Glomerular visceral epithelial cell (primary cell): ENCODE data around the gene DHRSX.
"Not testable (repeated sequence)": the region's sequence is repeated elsewhere in the genome, so short reads cannot be mapped to it uniquely, and the experiment has no call there.

ENCODE experiments used
- DNase-seq: peaks from one replicate; pipeline ENCODE4 v3.0.0-alpha.2; 2016; ENCODE audit errors: extremely low spot score

DHRSX gene

DNA sequence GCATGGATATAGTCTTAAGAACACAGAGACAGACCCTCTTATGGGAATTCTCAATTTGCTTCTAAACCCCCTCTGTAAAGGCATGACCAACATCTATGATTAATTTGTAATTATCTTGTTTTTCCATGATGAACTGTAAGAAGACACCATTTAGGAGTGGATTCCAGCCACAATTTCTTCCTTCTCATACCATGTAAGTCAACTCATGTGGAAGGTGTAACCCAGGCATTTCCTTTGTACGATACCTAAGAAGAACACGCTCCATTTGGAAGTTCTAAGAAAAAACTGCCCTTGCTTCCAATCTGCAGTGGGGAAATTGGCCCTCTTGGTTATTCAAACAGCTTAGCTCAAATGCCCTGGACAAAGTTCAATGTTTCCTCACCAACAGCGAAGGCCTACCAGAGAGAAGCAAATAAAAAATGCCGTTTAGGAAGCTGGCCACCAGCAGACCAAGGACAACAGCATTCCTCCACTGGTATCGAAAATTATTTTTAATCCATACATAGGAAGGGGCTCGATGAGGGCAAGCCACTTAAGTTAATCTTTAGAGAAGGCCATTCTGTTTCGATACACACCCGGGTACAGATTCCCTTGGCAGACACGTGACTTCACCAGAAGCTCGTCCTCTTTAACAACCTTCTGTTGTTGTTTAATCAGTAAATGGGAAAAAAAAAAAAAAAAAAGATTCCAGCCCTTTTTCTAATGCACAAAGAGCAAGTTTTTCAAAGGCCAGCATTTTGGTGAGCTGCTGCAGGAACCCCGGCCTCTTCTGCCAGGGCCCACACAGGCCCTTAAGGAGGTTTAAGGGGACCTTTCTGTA is 2.6 kb downstream of the DHRSX start:
- DNase-seq = peak; percentile 24

DNA sequence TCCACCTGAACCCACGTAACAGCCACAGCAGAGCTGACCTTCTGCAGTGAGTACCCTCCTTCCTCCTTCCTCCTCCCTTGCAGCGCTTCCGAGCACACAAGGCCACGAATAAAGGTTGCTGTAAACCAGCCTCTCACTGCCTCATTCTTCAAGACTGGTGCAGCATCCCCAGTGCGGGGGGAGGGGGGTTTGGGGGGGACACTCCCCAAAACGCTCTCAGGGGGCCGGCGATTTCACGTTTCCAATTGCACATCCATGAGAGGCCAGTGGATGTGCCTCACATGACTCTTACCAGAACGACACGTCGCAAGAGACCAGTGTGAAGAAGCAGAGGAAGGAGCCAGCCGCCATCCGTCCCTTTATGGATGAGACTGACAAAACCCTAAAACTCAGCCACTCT is 5.2 kb downstream of the DHRSX start:
- DNase-seq = no peak

GRCh38 chrX:2492531-2493218 is 8.1 kb downstream of the DHRSX start:
- no peak for DNase-seq

- DNase-seq = no peak
Measured at GRCh38 chrX:2490634-2491033, 10.1 kb downstream of the DHRSX start.

DNA sequence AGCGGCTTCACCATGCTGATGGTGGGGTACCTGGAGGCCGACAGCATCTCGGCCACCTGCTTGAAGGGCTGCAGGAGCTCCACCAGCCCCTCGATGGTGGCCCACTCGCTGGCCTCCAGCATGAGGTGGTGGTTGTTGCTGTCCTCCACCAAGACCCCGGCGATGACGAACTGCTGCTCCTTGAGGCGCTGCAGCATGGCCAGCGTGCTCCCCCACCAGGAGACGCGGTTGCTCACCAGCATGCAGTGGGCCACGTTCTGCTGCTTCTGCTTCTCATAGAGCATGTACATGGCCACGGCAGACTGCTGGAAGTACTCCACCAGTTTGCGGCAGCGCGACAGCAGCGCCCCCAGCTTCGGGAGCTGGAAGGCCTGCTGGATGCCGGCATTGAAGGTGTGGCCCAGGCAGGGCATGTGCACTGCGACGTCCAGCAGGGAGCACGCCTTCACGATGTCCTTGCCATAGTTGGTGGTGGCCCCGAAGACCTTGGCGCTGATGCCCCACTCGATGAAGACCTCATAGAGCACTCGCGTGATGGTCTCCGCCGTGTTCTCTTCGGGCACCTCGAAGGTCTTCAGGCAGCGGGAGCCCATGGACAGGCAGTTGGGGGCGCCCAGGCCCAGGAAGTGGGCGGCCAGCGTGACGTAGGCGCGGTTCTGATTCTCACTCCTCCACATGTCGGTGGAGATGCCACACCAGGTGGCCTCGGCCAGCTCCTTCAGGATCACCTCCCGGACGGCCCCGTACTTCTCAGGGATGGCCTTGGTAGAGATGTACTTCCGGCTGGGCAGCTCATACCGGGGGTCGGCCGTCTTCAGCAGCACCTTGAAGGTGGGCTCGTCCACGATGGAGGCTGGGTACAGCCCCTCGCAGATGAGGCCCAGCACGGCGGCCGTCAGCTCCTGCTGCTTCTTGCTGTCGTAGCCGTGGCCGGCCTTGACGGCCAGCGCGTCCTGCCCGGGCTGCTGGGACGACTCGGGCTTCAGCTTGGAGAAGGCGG is 11.0 kb downstream of the DHRSX start:
- DNase-seq = no peak

DNA sequence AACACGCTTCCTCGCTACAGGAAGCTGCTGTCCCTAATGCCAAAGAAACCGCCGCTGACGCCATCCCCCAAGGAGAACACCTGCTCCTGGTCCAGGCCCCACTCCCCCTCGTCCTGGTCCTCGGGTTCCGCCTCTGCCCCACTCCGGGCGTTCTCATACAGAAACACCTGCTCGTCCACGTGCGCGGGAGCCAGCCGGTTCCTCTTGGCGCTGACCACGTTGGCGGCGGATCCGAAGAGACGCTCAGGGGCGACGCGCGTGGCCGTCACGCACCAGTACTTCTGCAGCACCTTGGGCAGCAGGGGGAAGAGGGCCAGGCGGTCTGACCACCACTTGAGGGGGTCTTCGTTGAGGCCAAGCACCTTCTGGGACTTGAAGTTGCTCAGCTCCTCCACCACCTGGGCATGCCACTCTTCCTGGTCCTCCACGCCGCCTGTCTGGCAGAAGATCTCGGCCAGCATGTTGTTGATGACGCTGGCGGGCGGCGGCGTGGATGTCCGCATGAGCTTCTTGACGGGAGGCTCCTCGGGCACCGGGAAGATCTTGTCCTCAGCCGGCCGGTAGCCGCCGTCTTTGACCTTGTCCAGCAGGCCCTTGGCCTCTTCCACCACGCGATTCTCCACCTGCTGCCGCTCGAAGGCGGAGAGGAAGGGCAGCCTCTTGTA is 12.0 kb downstream of the DHRSX start:
- DNase-seq = no peak

DNA sequence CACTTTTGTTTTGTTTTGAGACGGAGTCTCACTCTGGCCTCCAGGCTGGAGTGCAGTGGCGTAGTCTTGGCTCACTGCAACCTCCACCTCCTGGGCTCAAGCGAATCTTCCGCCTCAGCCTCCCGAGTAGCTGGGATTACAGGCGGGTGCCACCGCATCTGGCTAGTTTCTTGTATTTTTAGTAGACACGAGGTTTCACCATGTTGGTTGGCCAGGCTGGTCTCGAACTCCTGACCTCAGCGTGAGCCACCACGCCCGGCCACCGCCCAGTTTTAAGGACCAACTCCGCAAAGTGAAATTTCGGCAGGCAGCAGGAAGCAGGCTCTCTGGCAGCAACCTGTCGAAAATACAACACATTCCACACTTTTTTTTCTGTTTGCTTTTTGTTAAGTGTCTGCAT is 13.4 kb downstream of the DHRSX start:
- no peak for DNase-seq

DNA sequence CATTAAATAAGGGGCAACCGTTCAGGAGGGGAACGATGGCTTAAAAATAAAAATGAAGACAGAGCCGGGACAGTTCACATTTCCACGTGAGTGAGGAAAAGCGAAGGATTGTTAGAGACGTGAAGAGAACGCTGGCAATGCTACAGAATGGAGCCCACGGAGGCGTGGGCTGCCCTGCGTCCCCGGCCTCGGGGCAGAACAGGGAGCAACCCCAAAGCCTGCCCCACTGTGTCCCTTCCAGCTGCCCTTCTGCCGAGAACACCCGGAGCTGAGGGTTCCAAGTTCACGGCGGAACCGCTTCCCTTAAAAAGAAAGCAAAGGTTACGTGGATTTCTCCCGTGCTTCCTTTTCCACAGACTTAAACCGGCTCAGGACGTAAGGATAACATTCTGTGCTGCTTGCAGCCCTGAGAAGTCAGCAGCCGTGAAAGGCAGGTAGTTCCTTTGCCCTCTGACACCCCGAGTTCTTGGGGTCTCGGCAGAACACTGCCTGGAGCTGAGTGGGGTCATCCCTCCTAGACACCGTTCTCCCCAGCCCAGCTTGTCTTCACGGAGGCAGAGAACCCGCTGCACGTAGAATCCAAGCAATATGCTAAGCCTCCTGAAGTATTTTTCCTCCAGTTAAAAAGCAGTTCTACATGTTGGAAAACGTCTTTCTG is 14.2 kb downstream of the DHRSX start:
- no peak for DNase-seq

DNA sequence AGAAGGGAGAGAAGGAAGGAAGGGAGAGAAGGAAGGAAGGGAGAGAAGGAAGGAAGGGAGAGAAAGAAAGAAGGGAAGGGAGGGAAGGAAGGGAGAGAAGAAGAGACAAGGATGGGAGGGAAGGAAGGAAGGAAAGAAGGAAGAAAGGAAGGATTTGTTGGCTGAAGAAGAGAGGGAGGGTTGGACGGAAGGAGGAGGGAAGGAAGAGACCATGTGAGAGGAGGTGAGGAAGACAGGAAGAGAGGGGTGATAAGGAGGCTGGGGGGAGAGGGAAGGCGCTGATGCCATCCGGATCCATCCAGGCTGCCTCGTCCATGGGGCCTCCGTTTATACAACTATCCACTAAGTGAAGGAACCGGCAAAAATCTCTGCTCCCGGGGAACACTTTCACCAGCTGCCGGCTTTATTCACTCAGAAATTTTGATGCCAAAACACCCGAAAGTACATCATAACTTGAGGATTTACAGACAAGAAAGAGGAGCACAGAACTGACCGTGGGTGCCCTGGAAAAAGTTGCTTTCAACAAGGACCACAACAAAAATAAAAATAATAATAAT is 14.9 kb downstream of the DHRSX start:
- DNase-seq = no peak

- DNase-seq = no peak
Measured at GRCh38 chrX:2484721-2485648, 15.8 kb downstream of the DHRSX start.

- DNase-seq = no peak
Measured at GRCh38 chrX:2484256-2484655, 16.5 kb downstream of the DHRSX start.

- no peak for DNase-seq
Measured at GRCh38 chrX:2483398-2484060, 17.2 kb downstream of the DHRSX start.

GRCh38 chrX:2481597-2481996 is 19.2 kb downstream of the DHRSX start:
- DNase-seq = not testable (repeated sequence)

DNA sequence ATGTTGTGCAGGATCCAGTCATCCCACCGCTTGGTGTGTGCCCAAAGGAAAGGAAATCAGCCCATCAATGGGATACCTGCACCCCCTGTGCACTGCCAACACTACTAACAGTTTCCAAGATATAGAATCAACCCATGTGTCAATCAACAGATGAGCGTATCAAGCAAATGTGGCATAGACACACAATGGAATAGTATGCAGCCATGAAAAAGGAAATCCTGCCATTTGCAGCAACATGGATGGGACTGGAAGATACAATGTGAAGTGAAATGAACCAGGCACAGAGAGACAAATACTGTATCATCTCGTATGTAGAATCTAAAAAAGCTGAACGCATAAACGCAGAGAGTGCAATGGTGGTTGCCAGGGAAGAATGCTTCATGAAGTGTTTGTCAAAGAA is 20.8 kb downstream of the DHRSX start:
- DNase-seq = not testable (repeated sequence)

DNA sequence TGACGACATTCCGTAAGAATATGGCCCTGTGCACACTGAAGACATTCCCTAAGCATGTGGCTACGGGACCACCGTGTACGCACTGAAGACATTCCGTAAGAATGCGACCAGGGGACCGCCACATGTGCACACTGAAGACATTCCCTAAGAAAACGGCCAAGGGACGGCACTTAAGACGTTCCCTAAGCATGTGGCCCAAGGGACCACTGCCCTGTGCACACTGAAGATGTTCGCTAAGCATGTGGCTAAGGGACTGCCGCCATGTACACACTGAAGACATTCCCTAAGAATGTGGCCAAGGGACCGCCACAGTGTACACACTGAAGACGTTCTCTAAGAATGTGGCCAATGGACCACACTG is 21.4 kb downstream of the DHRSX start:
- no peak for DNase-seq

DNA sequence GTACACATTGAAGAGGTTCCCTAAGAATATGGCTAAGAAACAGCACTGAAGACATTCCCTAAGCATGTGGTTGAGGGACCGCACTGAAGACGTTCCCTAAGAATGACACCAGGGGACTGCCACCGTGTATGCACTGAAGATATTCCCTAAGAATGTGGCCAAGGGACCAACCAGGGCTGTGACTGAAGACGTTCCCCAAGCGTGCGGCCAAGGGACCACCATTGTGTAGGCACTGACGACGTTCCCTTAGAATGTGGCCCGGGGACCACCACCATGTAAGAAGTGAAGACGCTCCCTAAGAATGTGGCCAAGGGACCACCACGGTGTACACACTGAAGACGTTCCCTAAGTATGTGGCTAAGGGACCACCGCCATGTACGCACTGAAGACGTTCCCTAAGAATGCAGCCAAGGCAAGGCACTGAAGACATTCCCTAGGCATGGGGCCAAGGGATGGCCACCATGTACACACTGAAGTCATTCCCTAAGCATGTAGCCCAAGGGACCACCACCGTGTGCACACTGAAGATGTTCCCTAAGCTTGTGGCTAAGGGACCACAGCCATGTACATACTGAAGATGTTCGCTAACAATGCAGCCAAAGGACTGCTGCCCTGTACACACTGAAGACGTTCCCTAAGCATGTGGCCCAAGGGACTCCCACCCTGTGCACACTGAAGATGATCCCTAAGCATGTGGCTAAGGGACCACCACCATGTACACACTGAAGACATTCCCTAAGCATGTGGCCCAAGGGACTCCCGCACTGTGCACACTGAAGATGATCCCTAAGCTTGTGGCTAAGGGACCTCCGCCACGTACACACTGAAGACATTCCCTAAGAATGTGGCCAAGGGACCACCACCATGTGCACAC is 22.0 kb downstream of the DHRSX start:
- DNase-seq = no peak

DNA sequence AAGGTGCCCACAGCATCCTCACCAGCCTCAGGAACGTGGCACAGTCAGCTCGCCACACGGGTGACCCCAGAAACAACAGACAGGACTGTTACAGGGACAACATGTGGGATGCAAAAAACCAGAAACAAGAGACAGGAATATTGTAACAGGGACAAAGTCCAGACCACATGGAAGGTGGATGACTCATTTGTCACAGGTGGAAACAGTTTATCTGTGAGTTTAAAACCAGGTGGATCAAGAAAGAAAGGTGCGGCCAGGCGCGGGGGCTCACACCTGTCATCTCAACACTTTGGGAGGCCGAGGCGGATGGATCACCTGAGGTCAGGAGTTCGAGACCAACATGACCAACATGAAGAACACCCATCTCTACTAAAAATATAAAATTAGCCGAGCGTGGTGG is 23.5 kb downstream of the DHRSX start:
- not testable (repeated sequence) for DNase-seq
